ENCODE results near the gene KCNQ1. TPM values are rescaled to one million over a fixed set of nuclear protein-coding genes. Genes with fewer than 3 reads are reported as not detected.

Gene KCNQ1
- total and polyA plus RNA-seq, 2 donors (not counting 1 experiment from before 2014, with no cell fraction given) = 21.5 to 28.8 TPM

DNA sequence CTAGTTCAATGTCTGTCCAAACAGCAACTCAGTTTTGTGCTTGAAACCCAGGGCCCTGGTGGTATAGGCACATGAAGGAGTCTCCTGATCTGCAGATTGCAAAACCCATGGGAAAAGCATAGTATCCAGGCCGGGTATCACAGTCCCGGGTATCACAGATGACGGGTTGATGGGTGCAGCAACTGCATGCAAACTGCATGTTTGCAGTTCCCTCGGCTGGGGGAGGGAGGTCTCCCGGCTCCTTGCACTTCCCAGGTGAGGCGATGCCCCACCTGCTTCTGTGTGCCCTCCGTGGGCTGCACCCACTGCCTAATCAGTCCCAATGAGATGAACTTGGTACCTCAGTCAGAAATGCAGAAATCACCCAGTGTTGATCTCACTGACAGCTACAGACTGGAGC, 53.9 kb downstream of the KCNQ1 start:
- H3K4me1 ChIP-seq (ENCODE audit: control insufficient read depth in 2 of 2, insufficient read depth in 2 of 2, low read length in 2 of 2) = no peaks in the 10 kb centered on the region
- no peaks in the 10 kb centered on the region for H3K27me3 ChIP-seq (replicated peaks in 1 of 4; ENCODE audit: control extremely low read depth in 1 of 4, control insufficient read depth in 3 of 4, insufficient read depth in 4 of 4, low read length in 3 of 4)
- H3K36me3 ChIP-seq (replicated peaks in 1 of 2; ENCODE audit: control extremely low read depth in 1 of 2, control insufficient read depth in 1 of 2, extremely low read depth in 1 of 2, insufficient read depth in 2 of 2, low read length in 1 of 2) = no peaks in the 10 kb centered on the region
- DNase-seq (no peak), ATAC-seq (ENCODE audit: low read depth) (no peak)
- H3K9ac ChIP-seq (ENCODE audit: low read length) = no peak overlapping the region
- Mint-ChIP-seq H3K27me3 (no peaks in the 10 kb centered on the region), H3K9me3 (ENCODE audit: insufficient read depth) (peaks cover 16% of the 10 kb centered on the region), H3K4me3 (no peak overlapping the region), H3K4me1 (peaks cover 7% of the 10 kb centered on the region), H3K27ac (no peak overlapping the region)
- H4K20me1 ChIP-seq (ENCODE audit: control insufficient read depth, insufficient read depth, low read length, poor library complexity, severe bottlenecking) = peaks cover 19% of the 10 kb centered on the region
- peaks cover 5% of the 10 kb centered on the region for H3K79me2 ChIP-seq (ENCODE audit: control insufficient read depth, insufficient read depth, low read length)
- intact Hi-C loops (cut with micrococcal nuclease) = no loop called here
- WGBS (ENCODE audit: insufficient coverage) = 96% methylated on average over 7 of the region's 7 CpGs
- H3K27ac ChIP-seq (ENCODE audit: low read length in 2 of 2) = no peak overlapping the region
- H3K4me2 ChIP-seq (replicated peaks; ENCODE audit: low read depth, low read length, poor library complexity, severe bottlenecking) = no peak overlapping the region
- POLR2A ChIA-PET = no interaction called here
- no peak overlapping the region for H2AFZ ChIP-seq (ENCODE audit: insufficient read depth, low read depth, low read length, poor library complexity, severe bottlenecking)
- H3K4me3 ChIP-seq (ENCODE audit: control extremely low read depth in 1 of 5, extremely low read depth in 1 of 5, insufficient read depth in 1 of 5, low read depth in 2 of 5, low read length in 4 of 5) = no peak overlapping the region
- H3K9me3 ChIP-seq (ENCODE audit: control extremely low read depth in 1 of 3, control insufficient read depth in 2 of 3, insufficient read depth in 1 of 3, low read length in 2 of 3) = peaks cover 5 to 17% (median 12%) of the 10 kb centered on the region in 3 donors
- CTCF ChIA-PET = no interaction called here
- TF ChIP-seq EZH2 (IDR thresholded peaks at IDR 0.05; ENCODE audit: borderline replicate concordance, insufficient read depth, low read depth, low read length, poor library complexity, severe bottlenecking) = no peak
- TF ChIP-seq, protein P1, sequence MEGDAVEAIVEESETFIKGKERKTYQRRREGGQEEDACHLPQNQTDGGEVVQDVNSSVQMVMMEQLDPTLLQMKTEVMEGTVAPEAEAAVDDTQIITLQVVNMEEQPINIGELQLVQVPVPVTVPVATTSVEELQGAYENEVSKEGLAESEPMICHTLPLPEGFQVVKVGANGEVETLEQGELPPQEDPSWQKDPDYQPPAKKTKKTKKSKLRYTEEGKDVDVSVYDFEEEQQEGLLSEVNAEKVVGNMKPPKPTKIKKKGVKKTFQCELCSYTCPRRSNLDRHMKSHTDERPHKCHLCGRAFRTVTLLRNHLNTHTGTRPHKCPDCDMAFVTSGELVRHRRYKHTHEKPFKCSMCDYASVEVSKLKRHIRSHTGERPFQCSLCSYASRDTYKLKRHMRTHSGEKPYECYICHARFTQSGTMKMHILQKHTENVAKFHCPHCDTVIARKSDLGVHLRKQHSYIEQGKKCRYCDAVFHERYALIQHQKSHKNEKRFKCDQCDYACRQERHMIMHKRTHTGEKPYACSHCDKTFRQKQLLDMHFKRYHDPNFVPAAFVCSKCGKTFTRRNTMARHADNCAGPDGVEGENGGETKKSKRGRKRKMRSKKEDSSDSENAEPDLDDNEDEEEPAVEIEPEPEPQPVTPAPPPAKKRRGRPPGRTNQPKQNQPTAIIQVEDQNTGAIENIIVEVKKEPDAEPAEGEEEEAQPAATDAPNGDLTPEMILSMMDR (IDR thresholded peaks at IDR 0.05) = no peak

- no peak for TF ChIP-seq EZH2 (IDR thresholded peaks at IDR 0.05; ENCODE audit: borderline replicate concordance, insufficient read depth, low read depth, low read length, poor library complexity, severe bottlenecking)
- TF ChIP-seq, protein P1 (IDR thresholded peaks at IDR 0.05) = no peak
- H3K4me3 Mint-ChIP-seq = no peak overlapping the region
- POLR2A ChIA-PET = no interaction called here
- H3K9ac ChIP-seq (ENCODE audit: low read length) = no peak overlapping the region
- H3K27ac ChIP-seq (ENCODE audit: low read length in 2 of 2) = no peak overlapping the region
- DNase-seq = no peak
- no peaks in the 10 kb centered on the region for H3K36me3 ChIP-seq (replicated peaks in 1 of 2; ENCODE audit: control extremely low read depth in 1 of 2, control insufficient read depth in 1 of 2, extremely low read depth in 1 of 2, insufficient read depth in 2 of 2, low read length in 1 of 2)
- H3K4me3 ChIP-seq (ENCODE audit: control extremely low read depth in 1 of 5, extremely low read depth in 1 of 5, insufficient read depth in 1 of 5, low read depth in 2 of 5, low read length in 4 of 5) = no peak overlapping the region
- H3K27ac Mint-ChIP-seq = no peak overlapping the region
- 97% methylated on average over 12 of the region's 13 CpGs for WGBS (ENCODE audit: insufficient coverage)
- CTCF ChIA-PET = interaction anchor here (0.5 to 0.8 kb wide), 2 partner anchors 16 to 24 kb away, joined by 3 read pairs; no protein-coding TSS in a partner anchor
- H3K27me3 Mint-ChIP-seq = no peaks in the 10 kb centered on the region
- no peak overlapping the region for H3K4me2 ChIP-seq (replicated peaks; ENCODE audit: low read depth, low read length, poor library complexity, severe bottlenecking)
- no peaks in the 10 kb centered on the region for H3K4me1 ChIP-seq (ENCODE audit: control insufficient read depth in 2 of 2, insufficient read depth in 2 of 2, low read length in 2 of 2)
- intact Hi-C loops (cut with micrococcal nuclease) = no loop called here
- H3K4me1 Mint-ChIP-seq = peaks cover 25% of the 10 kb centered on the region
- no peak overlapping the region for H2AFZ ChIP-seq (ENCODE audit: insufficient read depth, low read depth, low read length, poor library complexity, severe bottlenecking)
- no peaks in the 10 kb centered on the region for H3K9me3 Mint-ChIP-seq (ENCODE audit: insufficient read depth)
- no peak for ATAC-seq (ENCODE audit: low read depth)
- H4K20me1 ChIP-seq (ENCODE audit: control insufficient read depth, insufficient read depth, low read length, poor library complexity, severe bottlenecking) = peaks cover 65% of the 10 kb centered on the region
- no peaks in the 10 kb centered on the region for H3K27me3 ChIP-seq (replicated peaks in 1 of 4; ENCODE audit: control extremely low read depth in 1 of 4, control insufficient read depth in 3 of 4, insufficient read depth in 4 of 4, low read length in 3 of 4)
- H3K9me3 ChIP-seq (ENCODE audit: control extremely low read depth in 1 of 3, control insufficient read depth in 2 of 3, insufficient read depth in 1 of 3, low read length in 2 of 3) = no peaks in the 10 kb centered on the region
- H3K79me2 ChIP-seq (ENCODE audit: control insufficient read depth, insufficient read depth, low read length) = peaks cover 24% of the 10 kb centered on the region
Observed at GRCh38 chr11:2507212-2507901, 62.5 kb downstream of the KCNQ1 start.

Data from B cell (primary cell).